Activated naive CD4-positive, alpha-beta T cell treated with anti-CD3 and anti-CD28 coated beads for 36 hours (primary cell): ENCODE data around the gene OR2T35. TPM values are rescaled to one million over a fixed set of nuclear protein-coding genes. Genes with fewer than 3 reads are reported as not detected.
"Not testable (repeated sequence)": the region's sequence is repeated elsewhere in the genome, so short reads cannot be mapped to it uniquely, and the experiment has no call there.

Experiments used
- CTCF ChIA-PET: fragments of 350-600 bp; sonication (Branson Sonifier 250); formaldehyde crosslinking; loops from one replicate; lab custom pipeline; 2021; ENCODE audit warnings: antibody characterized with exemption; lab: Charles Lee
- DNase-seq: peaks from one replicate; pipeline ENCODE4 v3.0.0-alpha.2; 2020
- H3K27ac Mint-ChIP-seq: one replicate; pipeline ENCODE4 v1.8.0; 2021; ENCODE audit warnings: mild to moderate bottlenecking, mixed read lengths
- H3K27me3 Mint-ChIP-seq: one replicate; pipeline ENCODE4 v1.8.0; 2021; ENCODE audit warnings: low read depth, mixed read lengths
- H3K36me3 Mint-ChIP-seq: one replicate; pipeline ENCODE4 v1.8.0; 2021; ENCODE audit warnings: low read depth, mixed read lengths
- H3K4me1 Mint-ChIP-seq: one replicate; pipeline ENCODE4 v1.8.0; 2021; ENCODE audit warnings: low read depth, mixed read lengths
- H3K4me3 Mint-ChIP-seq: one replicate; pipeline ENCODE4 v1.8.0; 2021; ENCODE audit warnings: mild to moderate bottlenecking, moderate library complexity, mixed read lengths
- H3K9me3 Mint-ChIP-seq: one replicate; pipeline ENCODE4 v1.8.0; 2021; ENCODE audit warnings: mixed read lengths
- intact Hi-C: fragments of 100-400 bp; cut with micrococcal nuclease; formaldehyde crosslinking; loops from one replicate; pipeline ENCODE4 v1.15.1; 2023
- total RNA-seq, 2 experiments: library from RNA; stranded (reverse); gene quantifications; one replicate each; pipeline ENCODE4 v1.2.3, GENCODE V29; 2021

The OR2T35 gene
- total RNA-seq, 2 experiments from 2014 or later = not detected

GRCh38 chr1:248641583-248641982 is 3.5 kb downstream of the OR2T35 start:
- H3K27me3 Mint-ChIP-seq, CTCF ChIA-PET, intact Hi-C loops: not testable (repeated sequence)

GRCh38 chr1:248640906-248641305 is 4.2 kb downstream of the OR2T35 start:
- CTCF ChIA-PET, H3K27me3 Mint-ChIP-seq, H3K27ac Mint-ChIP-seq, intact Hi-C loops, H3K4me3 Mint-ChIP-seq, H3K4me1 Mint-ChIP-seq, H3K9me3 Mint-ChIP-seq, DNase-seq, H3K36me3 Mint-ChIP-seq: not testable (repeated sequence)

More at GRCh38 chr1:248641583-248641982, 3.5 kb downstream of the OR2T35 start:
- not testable (repeated sequence) for H3K4me3 Mint-ChIP-seq, H3K36me3 Mint-ChIP-seq, DNase-seq, H3K9me3 Mint-ChIP-seq, H3K4me1 Mint-ChIP-seq, H3K27ac Mint-ChIP-seq

- H3K9me3 Mint-ChIP-seq, H3K27me3 Mint-ChIP-seq, H3K36me3 Mint-ChIP-seq, CTCF ChIA-PET, DNase-seq, H3K4me1 Mint-ChIP-seq, intact Hi-C loops, H3K4me3 Mint-ChIP-seq, H3K27ac Mint-ChIP-seq: not testable (repeated sequence)
Observed at GRCh38 chr1:248639652-248640051, 5.4 kb downstream of the OR2T35 start.

- H3K27ac Mint-ChIP-seq, DNase-seq, H3K4me1 Mint-ChIP-seq, H3K27me3 Mint-ChIP-seq, H3K9me3 Mint-ChIP-seq, intact Hi-C loops, CTCF ChIA-PET, H3K4me3 Mint-ChIP-seq, H3K36me3 Mint-ChIP-seq: not testable (repeated sequence)
Observed at GRCh38 chr1:248636612-248637011, 8.5 kb downstream of the OR2T35 start.

GRCh38 chr1:248634991-248635390 is 10.1 kb downstream of the OR2T35 start, which contains the start of gene OR2T11:
TSS of gene OR2T11 (minus strand) at chr1:248635091. CDS start at chr1:248627128, 7,963 bp downstream.
- H3K4me3 Mint-ChIP-seq, CTCF ChIA-PET, H3K9me3 Mint-ChIP-seq, H3K27me3 Mint-ChIP-seq, H3K27ac Mint-ChIP-seq, DNase-seq, intact Hi-C loops, H3K36me3 Mint-ChIP-seq, H3K4me1 Mint-ChIP-seq: not testable (repeated sequence)

GRCh38 chr1:248631354-248632008 is 13.6 kb downstream of the OR2T35 start:
- Mint-ChIP-seq H3K4me3 (no peak overlapping the region), H3K27ac (no peak overlapping the region)
- CTCF ChIA-PET = interaction anchor here (1.0 to 1.5 kb wide), 2 partner anchors 8 to 173 kb away, joined by 4 to 5 read pairs; no protein-coding TSS in a partner anchor

GRCh38 chr1:248630551-248630950 is 14.5 kb downstream of the OR2T35 start:
- no peak for DNase-seq
- CTCF ChIA-PET = interaction anchor here (1.0 to 1.5 kb wide), 2 partner anchors 8 to 174 kb away, joined by 4 to 5 read pairs; no protein-coding TSS in a partner anchor
- Mint-ChIP-seq H3K4me1 (no peaks in the 10 kb centered on the region), H3K27ac (no peak overlapping the region), H3K36me3 (no peaks in the 10 kb centered on the region), H3K27me3 (no peaks in the 10 kb centered on the region), H3K4me3 (no peak overlapping the region), H3K9me3 (no peaks in the 10 kb centered on the region)
- intact Hi-C loops = no loop called here

More at GRCh38 chr1:248631354-248632008, 13.6 kb downstream of the OR2T35 start:
- intact Hi-C loops = no loop called here
- Mint-ChIP-seq H3K9me3 (no peaks in the 10 kb centered on the region), H3K27me3 (no peaks in the 10 kb centered on the region), H3K36me3 (no peaks in the 10 kb centered on the region), H3K4me1 (no peaks in the 10 kb centered on the region)
- DNase-seq = no peak

- H3K4me1 Mint-ChIP-seq = no peaks in the 10 kb centered on the region
- H3K9me3 Mint-ChIP-seq = no peaks in the 10 kb centered on the region
- no peaks in the 10 kb centered on the region for H3K27me3 Mint-ChIP-seq
- H3K4me3 Mint-ChIP-seq = no peak overlapping the region
- no peak for DNase-seq
- intact Hi-C loops = no loop called here
- H3K27ac Mint-ChIP-seq = no peak overlapping the region
- H3K36me3 Mint-ChIP-seq = no peaks in the 10 kb centered on the region
- CTCF ChIA-PET = interaction anchor here (0.6 kb wide), 1 partner anchor 199 kb away, joined by 3 read pairs; no protein-coding TSS in a partner anchor
Observed at GRCh38 chr1:248627971-248628844, 16.9 kb downstream of the OR2T35 start.

- intact Hi-C loops = no loop called here
- no peaks in the 10 kb centered on the region for H3K36me3 Mint-ChIP-seq
- DNase-seq = no peak
- H3K27me3 Mint-ChIP-seq = no peaks in the 10 kb centered on the region
- no peaks in the 10 kb centered on the region for H3K4me1 Mint-ChIP-seq
- CTCF ChIA-PET = interaction anchor here (1.1 to 5.5 kb wide), 2 partner anchors 57 to 180 kb away, joined by 4 to 53 read pairs; no protein-coding TSS in a partner anchor
- H3K9me3 Mint-ChIP-seq = no peaks in the 10 kb centered on the region
- H3K4me3 Mint-ChIP-seq = no peak overlapping the region
- H3K27ac Mint-ChIP-seq = no peak overlapping the region
Observed at GRCh38 chr1:248625971-248626370, 19.1 kb downstream of the OR2T35 start.

- no peaks in the 10 kb centered on the region for H3K27me3 Mint-ChIP-seq
- no peaks in the 10 kb centered on the region for H3K9me3 Mint-ChIP-seq
- intact Hi-C loops = no loop called here
- H3K4me1 Mint-ChIP-seq = no peaks in the 10 kb centered on the region
- CTCF ChIA-PET = interaction anchor here (1.1 to 5.5 kb wide), 3 partner anchors 58 to 180 kb away, joined by 4 to 53 read pairs (median 24); no protein-coding TSS in a partner anchor
- DNase-seq = no peak
- H3K27ac Mint-ChIP-seq = no peak overlapping the region
- H3K36me3 Mint-ChIP-seq = no peaks in the 10 kb centered on the region
- no peak overlapping the region for H3K4me3 Mint-ChIP-seq
Observed at GRCh38 chr1:248625166-248625565, 19.9 kb downstream of the OR2T35 start.

GRCh38 chr1:248622570-248623001 is 22.5 kb downstream of the OR2T35 start:
- CTCF ChIA-PET = interaction anchor here (0.7 to 5.5 kb wide), 11 partner anchors 8 to 1572 kb away, joined by 3 to 53 read pairs (median 4); no protein-coding TSS in a partner anchor
- Mint-ChIP-seq H3K4me1 (peaks cover 2% of the 10 kb centered on the region), H3K27me3 (no peaks in the 10 kb centered on the region), H3K4me3 (no peak overlapping the region), H3K9me3 (no peaks in the 10 kb centered on the region), H3K27ac (no peak overlapping the region), H3K36me3 (no peaks in the 10 kb centered on the region)
- intact Hi-C loops = loop anchor here (1.0 kb wide), 2 partner anchors 64 to 185 kb away; no protein-coding TSS in a partner anchor
- DNase-seq = peak; percentile 19

- DNase-seq = no peak
- H3K4me3 Mint-ChIP-seq = no peak overlapping the region
- intact Hi-C loops = loop anchor here (1.0 kb wide), 2 partner anchors 65 to 186 kb away; no protein-coding TSS in a partner anchor
- H3K4me1 Mint-ChIP-seq = peaks cover 2% of the 10 kb centered on the region
- H3K27me3 Mint-ChIP-seq = no peaks in the 10 kb centered on the region
- H3K9me3 Mint-ChIP-seq = no peaks in the 10 kb centered on the region
- no peak overlapping the region for H3K27ac Mint-ChIP-seq
- CTCF ChIA-PET = interaction anchor here (0.6 to 5.5 kb wide), 11 partner anchors 7 to 187 kb away, joined by 3 to 53 read pairs (median 3); no protein-coding TSS in a partner anchor
- H3K36me3 Mint-ChIP-seq = no peaks in the 10 kb centered on the region
Observed at GRCh38 chr1:248621770-248622169, 23.3 kb downstream of the OR2T35 start.
